Loucy (cell line): ENCODE results near the gene LBHD2.

Experiments
- H2AFZ ChIP-seq: fragments of 200-600 bp; sonication (generic); 2 replicates; pipeline ENCODE4 v1.6.0; 2016; ENCODE audit warnings: antibody characterized with exemption, mild to moderate bottlenecking, low read length, moderate library complexity
- H3F3A ChIP-seq: fragments of 200-600 bp; 2 replicates; pipeline ENCODE4 v1.6.0; 2016; ENCODE audit warnings: antibody characterized with exemption, low read depth, mild to moderate bottlenecking
- H3K27me3 ChIP-seq: fragments of 200-600 bp; sonication (generic); 2 replicates; pipeline ENCODE4 v1.6.1; 2014; ENCODE audit warnings: low read length, mild to moderate bottlenecking; ENCODE audit not compliant: insufficient read depth, poor library complexity, severe bottlenecking
- H3K36me3 ChIP-seq: fragments of 200-600 bp; sonication (generic); 2 replicates; pipeline ENCODE4 v1.6.1; 2016; ENCODE audit warnings: low read length; ENCODE audit not compliant: insufficient read depth
- H3K4me1 ChIP-seq: fragments of 200-600 bp; sonication (generic); 2 replicates; pipeline ENCODE4 v1.5.1; 2014; ENCODE audit warnings: low read length, mild to moderate bottlenecking; ENCODE audit not compliant: insufficient read depth, poor library complexity, severe bottlenecking
- H3K4me2 ChIP-seq: fragments of 200-600 bp; sonication (generic); 2 replicates; pipeline ENCODE4 v1.6.0; 2014; ENCODE audit warnings: antibody characterized with exemption, low read length, low read depth, mild to moderate bottlenecking; ENCODE audit not compliant: poor library complexity, severe bottlenecking
- H3K4me3 ChIP-seq: fragments of 200-600 bp; sonication (generic); 2 replicates; pipeline ENCODE4 v1.5.1; 2014; ENCODE audit warnings: low read length, mild to moderate bottlenecking, mixed read lengths; ENCODE audit not compliant: poor library complexity, severe bottlenecking
- H3K79me2 ChIP-seq: fragments of 200-600 bp; sonication (generic); 2 replicates; pipeline ENCODE4 v1.6.1; 2014; ENCODE audit warnings: low read length; ENCODE audit not compliant: insufficient read depth
- H3K9ac ChIP-seq: fragments of 200-600 bp; sonication (generic); 2 replicates; pipeline ENCODE4 v1.6.0; 2014; ENCODE audit warnings: mild to moderate bottlenecking, low read depth, low read length, moderate library complexity; ENCODE audit not compliant: poor library complexity, severe bottlenecking
- H3K9me2 ChIP-seq: fragments of 200-600 bp; sonication (generic); replicated peaks from 2 replicates; pipeline ENCODE4 v1.6.1; 2016; ENCODE audit warnings: low read depth, low read length, mixed read lengths
- H3K9me3 ChIP-seq: fragments of 200-600 bp; sonication (generic); 2 replicates; pipeline ENCODE4 v1.6.1; 2014; ENCODE audit warnings: mild to moderate bottlenecking, antibody characterized with exemption, low read length, low read depth; ENCODE audit not compliant: insufficient read depth
- H4K20me1 ChIP-seq: fragments of 200-600 bp; sonication (generic); 2 replicates; pipeline ENCODE4 v1.6.0; 2014; ENCODE audit warnings: antibody characterized with exemption, low read length, mild to moderate bottlenecking; ENCODE audit not compliant: insufficient read depth, poor library complexity, severe bottlenecking
- CTCF ChIP-seq: fragments of 200-600 bp; sonication (generic); conservative IDR thresholded peaks from 2 replicates; pipeline ENCODE4 v1.5.1; 2014; ENCODE audit warnings: mild to moderate bottlenecking, antibody characterized with exemption, low read length
- EZH2phosphoT487 ChIP-seq: fragments of 200-600 bp; IDR thresholded peaks from 2 replicates; pipeline ENCODE4 v1.6.1; 2018; ENCODE audit warnings: antibody characterized with exemption, mild to moderate bottlenecking, moderate library complexity, borderline replicate concordance

LBHD2 gene

DNA sequence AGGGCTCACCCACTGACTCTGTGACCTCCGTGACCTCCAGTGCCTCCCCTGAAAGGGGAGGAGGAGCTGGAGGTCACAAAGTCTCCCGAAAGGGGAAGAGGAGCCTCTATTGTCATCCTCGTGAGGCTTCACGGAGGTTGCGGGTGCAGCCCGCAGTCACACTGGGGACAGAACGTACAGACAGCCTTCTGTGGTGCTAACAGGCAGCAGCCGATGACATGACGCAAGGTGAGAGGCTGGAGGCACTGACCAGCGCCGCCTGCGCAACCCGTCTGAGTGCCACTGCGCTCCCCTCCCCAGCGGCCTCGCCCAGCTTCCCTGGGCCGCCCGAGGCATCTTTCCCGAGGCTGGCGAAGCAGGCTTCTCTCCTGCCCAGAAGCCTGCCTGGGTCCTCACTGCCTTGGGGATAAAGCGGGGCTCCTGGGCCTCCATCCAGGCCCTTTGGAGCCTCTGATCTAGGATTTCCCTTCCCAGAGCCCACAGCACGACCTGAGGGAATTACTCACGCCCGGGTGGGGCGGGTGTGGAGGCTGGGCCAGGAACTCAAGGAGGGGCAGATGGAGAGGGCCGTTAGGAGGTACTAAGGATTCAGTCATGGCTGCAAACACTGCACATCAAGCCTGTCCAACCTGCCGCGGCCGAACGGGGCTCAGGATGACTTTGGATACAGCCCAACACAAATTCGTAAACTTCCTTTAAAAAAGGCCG is 12.3 kb upstream of the LBHD2 start:
- no peak for TF ChIP-seq CTCF
- no peak for TF ChIP-seq EZH2phosphoT487
- no peaks in the 10 kb centered on the region for H4K20me1 ChIP-seq
- H3F3A ChIP-seq, result no peaks in the 10 kb centered on the region
- no peaks in the 10 kb centered on the region for H3K36me3 ChIP-seq
- H3K9ac ChIP-seq, result no peak overlapping the region
- H3K4me3 ChIP-seq, result no peak overlapping the region
- H2AFZ ChIP-seq, result no peak overlapping the region
- no peaks in the 10 kb centered on the region for H3K4me1 ChIP-seq
- H3K27me3 ChIP-seq, result no peaks in the 10 kb centered on the region
- no peak overlapping the region for H3K4me2 ChIP-seq
- H3K9me2 ChIP-seq, result no peaks in the 10 kb centered on the region
- no peaks in the 10 kb centered on the region for H3K9me3 ChIP-seq
- no peaks in the 10 kb centered on the region for H3K79me2 ChIP-seq

DNA sequence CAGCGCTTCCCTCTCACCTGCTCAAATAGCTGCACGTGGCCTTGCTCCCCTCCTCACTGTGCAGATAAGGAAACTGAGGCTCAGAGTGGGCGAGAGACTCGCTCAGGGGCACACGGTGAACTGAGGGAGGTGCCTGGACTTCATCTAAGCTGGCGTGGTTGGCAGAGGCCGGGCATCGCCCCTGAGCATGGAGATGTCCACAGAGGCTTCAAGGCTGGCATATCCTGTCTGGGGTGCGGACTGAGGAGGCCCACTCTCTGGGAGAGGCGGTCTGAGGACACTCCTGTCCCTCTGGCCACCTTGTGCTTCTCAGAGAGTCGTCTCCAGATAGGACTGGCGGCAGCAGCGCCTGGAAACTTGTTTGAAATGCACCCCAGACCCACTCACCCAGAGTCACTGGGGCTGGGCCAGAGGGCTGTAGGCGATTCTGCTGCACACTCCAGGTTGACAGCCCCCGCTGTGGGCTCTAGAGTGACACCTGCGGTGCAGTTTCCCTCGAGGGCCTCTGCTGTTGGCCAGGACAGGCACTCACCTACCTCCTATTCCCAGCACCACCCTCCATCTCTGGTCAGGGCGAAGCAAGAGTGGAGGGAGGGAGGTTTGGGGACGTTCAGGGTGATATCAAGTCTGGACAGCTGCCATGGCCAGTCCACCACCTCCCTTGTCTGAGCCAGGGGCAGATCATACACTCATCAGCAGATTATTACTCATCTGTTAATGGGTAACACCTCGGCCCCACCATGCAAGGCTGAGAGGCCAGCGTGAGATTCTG is 11.2 kb upstream of the LBHD2 start:
- Histone ChIP-seq H2AFZ (no peak overlapping the region), H3K9me3 (no peaks in the 10 kb centered on the region), H3K4me1 (no peaks in the 10 kb centered on the region), H3K4me2 (no peak overlapping the region), H3K9me2 (no peaks in the 10 kb centered on the region), H3K27me3 (no peaks in the 10 kb centered on the region), H3F3A (no peaks in the 10 kb centered on the region), H3K36me3 (no peaks in the 10 kb centered on the region), H3K4me3 (no peak overlapping the region), H3K79me2 (no peaks in the 10 kb centered on the region), H3K9ac (no peak overlapping the region), H4K20me1 (no peaks in the 10 kb centered on the region)
- TF ChIP-seq EZH2phosphoT487, result no peak
- no peak for TF ChIP-seq CTCF

- Histone ChIP-seq H3K9me3 (no peaks in the 10 kb centered on the region), H3K9ac (no peak overlapping the region), H2AFZ (no peak overlapping the region), H3K79me2 (no peaks in the 10 kb centered on the region), H3K36me3 (no peaks in the 10 kb centered on the region), H3K4me2 (no peak overlapping the region), H3K4me3 (no peak overlapping the region), H3K4me1 (no peaks in the 10 kb centered on the region), H3K9me2 (no peaks in the 10 kb centered on the region), H3K27me3 (no peaks in the 10 kb centered on the region), H4K20me1 (no peaks in the 10 kb centered on the region), H3F3A (no peaks in the 10 kb centered on the region)
- TF ChIP-seq CTCF, result no peak
- no peak for TF ChIP-seq EZH2phosphoT487
Measured at GRCh38 chr14:103073367-103073875, 10.6 kb upstream of the LBHD2 start.
